Transverse colon (tissue), 4 donors: ENCODE data around the gene UBE4A.

Experiments
- CTCF ChIP-seq, 5 experiments: fragments of 200-600 bp in 3 of 5; fragments of 450-650 bp in 2 of 5; sonication (generic) in 3 of 5; IDR thresholded peaks; 1 replicate in 2 of 5; 2 replicates in 3 of 5; pipeline ENCODE4 v1.5.1; 2016 to 2017; ENCODE audit warnings: antibody characterized with exemption in 5 of 5, inconsistent platforms in 3 of 5, mild to moderate bottlenecking in 2 of 5, moderate library complexity in 1 of 5
- EP300 ChIP-seq: sonication (generic); formaldehyde crosslinking; IDR thresholded peaks from one replicate; pipeline ENCODE4 v1.6.1; 2017; ENCODE audit warnings: antibody characterized with exemption, low read depth
- POLR2A ChIP-seq: fragments of 450-650 bp; IDR thresholded peaks from one replicate; pipeline ENCODE4 v1.6.1; 2016; ENCODE audit warnings: antibody characterized with exemption, mild to moderate bottlenecking, moderate library complexity
- POLR2AphosphoS5 ChIP-seq, 3 donors: sonication (generic); formaldehyde crosslinking; IDR thresholded peaks; one replicate each; pipeline ENCODE4 v1.6.1; 2016; ENCODE audit warnings: antibody characterized with exemption in 3 of 3

- TF ChIP-seq CTCF (IDR thresholded peaks at IDR 0.05) (no peak), POLR2A (no peak), POLR2AphosphoS5 (IDR thresholded peaks at IDR 0.05) (no peak), EP300 (no peak)
These were observed 11.4 kb downstream of the UBE4A start for GRCh38 chr11:118370774-118371173.
